GM12892 (cell line): ENCODE measurements around the gene GCNT4.

Experiments
- POLR2A ChIP-seq: IDR thresholded peaks from 2 replicates; pipeline ENCODE4 v1.6.1; 2011; ENCODE audit warnings: low read depth, low read length, control low read depth
- POLR2AphosphoS5 ChIP-seq: IDR thresholded peaks from 2 replicates; pipeline ENCODE4 v1.6.1; 2011; ENCODE audit warnings: low read depth, low read length, control low read depth
- TAF1 ChIP-seq: IDR thresholded peaks from 2 replicates; pipeline ENCODE4 v1.6.1; 2011; ENCODE audit warnings: low read depth, mild to moderate bottlenecking, control low read depth, low read length, borderline replicate concordance

GRCh38 chr5:75057561-75057960 is 5.2 kb upstream of the GCNT4 start:
- TF ChIP-seq POLR2AphosphoS5 (no peak), POLR2A (no peak), TAF1 (no peak)
